Panc1 (cell line): ENCODE results near the gene PLCB1. TPM values are rescaled to one million over a fixed set of nuclear protein-coding genes. Genes with fewer than 3 reads are reported as not detected.

Experiments used
- ATAC-seq: fragments of 200-7000 bp; cut with Tn5 transposase; 2 replicates; pipeline ENCODE4 v1.9.1; 2020; ENCODE audit warnings: mild to moderate bottlenecking, moderate library complexity
- BruUV-seq: library from RNA; stranded (reverse); fragments of 400-500 nt; replicated peaks from 2 replicates; lab custom pipeline; 2021; lab: Mats Ljungman, UMichigan
- CTCF ChIA-PET: fragments of 300-600 bp; sonication (Branson Sonifier 250); formaldehyde crosslinking; loops from one replicate; lab custom pipeline; 2022; ENCODE audit warnings: antibody characterized with exemption; lab: Charles Lee
- POLR2A ChIA-PET: fragments of 300-600 bp; sonication (Branson Sonifier 250); formaldehyde crosslinking; loops from one replicate; lab custom pipeline; 2022; ENCODE audit warnings: antibody characterized with exemption; lab: Charles Lee
- DNase-seq: peaks from one replicate; pipeline ENCODE4 v3.0.0-alpha.2; 2010; ENCODE audit warnings: low read depth, low spot score
- H3K27ac ChIP-seq: 2 replicates; pipeline ENCODE4 v1.5.1; 2011; ENCODE audit warnings: mild to moderate bottlenecking, low read length, inconsistent platforms
- H3K27me3 ChIP-seq: fragments of 200-500 bp; sonication (Bioruptor generic); 2 replicates; pipeline ENCODE4 v1.6.0; 2014; ENCODE audit warnings: low read length, inconsistent platforms; ENCODE audit not compliant: control insufficient read depth, insufficient read depth
- H3K36me3 ChIP-seq: fragments of 200-500 bp; sonication (Bioruptor generic); 2 replicates; pipeline ENCODE4 v1.5.1; 2014; ENCODE audit warnings: inconsistent platforms, mild to moderate bottlenecking, low read length, moderate library complexity; ENCODE audit not compliant: control insufficient read depth, insufficient read depth
- H3K4me1 ChIP-seq: 2 replicates; pipeline ENCODE4 v1.5.1; 2011; ENCODE audit warnings: inconsistent platforms, mild to moderate bottlenecking, low read length, moderate library complexity; ENCODE audit not compliant: control insufficient read depth, insufficient read depth
- H3K4me3 ChIP-seq, 2 experiments: 2 replicates each; pipeline ENCODE4 v1.5.1; 2011 to 2012; ENCODE audit warnings: low read depth in 2 of 2, low read length in 2 of 2, mild to moderate bottlenecking in 2 of 2, inconsistent platforms in 1 of 2, moderate library complexity in 1 of 2
- H3K9me3 ChIP-seq: fragments of 200-500 bp; sonication (Bioruptor generic); 2 replicates; pipeline ENCODE4 v1.5.1; 2014; ENCODE audit warnings: low read depth, mild to moderate bottlenecking, inconsistent platforms, low read length, moderate library complexity; ENCODE audit not compliant: control insufficient read depth, insufficient read depth
- CTCF ChIP-seq: fragments of 450-650 bp; IDR thresholded peaks from 2 replicates; pipeline ENCODE4 v1.5.1; 2017; ENCODE audit warnings: mild to moderate bottlenecking
- POLR2AphosphoS5 ChIP-seq: IDR thresholded peaks from 2 replicates; pipeline ENCODE4 v1.6.1; 2012; ENCODE audit warnings: mild to moderate bottlenecking, low read depth, low read length, moderate library complexity
- SIN3A ChIP-seq: IDR thresholded peaks from 2 replicates; pipeline ENCODE4 v1.6.1; 2012; ENCODE audit warnings: low read depth, mild to moderate bottlenecking, low read length, moderate library complexity, borderline replicate concordance; ENCODE audit not compliant: insufficient read depth
- TCF7L2 ChIP-seq: IDR thresholded peaks from 2 replicates; pipeline ENCODE4 v1.6.1; 2011; ENCODE audit warnings: mild to moderate bottlenecking, low read depth, low read length, inconsistent platforms
- in situ Hi-C: cut with HindIII; loops from 2 replicates; pipeline ENCODE4 v1.10.0; 2016; ENCODE audit warnings: low sequenced_read_pairs, low pct_unique_long_range_greater_than_20kb
- intact Hi-C: fragments of 100-400 bp; cut with micrococcal nuclease; formaldehyde crosslinking; loops from one replicate; pipeline ENCODE4 v1.10.0; 2022; ENCODE audit not compliant: unreplicated experiment
- total RNA-seq: library from RNA; stranded (reverse); gene quantifications from one replicate; pipeline ENCODE4 v1.2.1, GENCODE V29; 2021; ENCODE audit not compliant: unreplicated experiment
- TF ChIP-seq, protein P1 (sequence below), 2 experiments: IDR thresholded peaks; 2 replicates each; pipeline ENCODE4 v1.6.1; 2011 to 2012; ENCODE audit warnings: low read depth in 2 of 2, control low read depth in 1 of 2, low read length in 1 of 2, mild to moderate bottlenecking in 1 of 2, moderate library complexity in 1 of 2; ENCODE audit not compliant: insufficient read depth in 1 of 2

PLCB1 gene
- total RNA-seq, 1 experiment from 2014 or later = 0.59 TPM

DNA sequence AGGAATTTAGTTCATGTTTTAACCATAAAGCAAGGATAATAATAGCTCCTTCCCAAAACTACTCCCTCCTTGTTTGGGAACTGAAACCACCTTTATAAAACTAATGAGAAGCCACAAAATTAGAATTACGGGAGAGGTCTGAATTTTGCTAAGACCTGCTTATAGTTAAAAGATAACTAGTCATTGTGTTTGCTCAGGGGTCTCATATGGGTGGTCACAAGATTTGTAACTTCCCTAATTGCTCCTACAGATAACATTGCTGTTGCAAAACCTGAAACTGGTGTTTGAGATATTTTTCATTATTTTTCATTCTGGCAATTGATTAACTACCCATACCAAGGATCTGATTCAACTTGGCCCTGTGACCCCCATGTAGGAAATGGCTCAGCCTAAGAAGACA, 782.4 kb downstream of the PLCB1 start:
- TF ChIP-seq CTCF = no peak
- TF ChIP-seq, protein P1, sequence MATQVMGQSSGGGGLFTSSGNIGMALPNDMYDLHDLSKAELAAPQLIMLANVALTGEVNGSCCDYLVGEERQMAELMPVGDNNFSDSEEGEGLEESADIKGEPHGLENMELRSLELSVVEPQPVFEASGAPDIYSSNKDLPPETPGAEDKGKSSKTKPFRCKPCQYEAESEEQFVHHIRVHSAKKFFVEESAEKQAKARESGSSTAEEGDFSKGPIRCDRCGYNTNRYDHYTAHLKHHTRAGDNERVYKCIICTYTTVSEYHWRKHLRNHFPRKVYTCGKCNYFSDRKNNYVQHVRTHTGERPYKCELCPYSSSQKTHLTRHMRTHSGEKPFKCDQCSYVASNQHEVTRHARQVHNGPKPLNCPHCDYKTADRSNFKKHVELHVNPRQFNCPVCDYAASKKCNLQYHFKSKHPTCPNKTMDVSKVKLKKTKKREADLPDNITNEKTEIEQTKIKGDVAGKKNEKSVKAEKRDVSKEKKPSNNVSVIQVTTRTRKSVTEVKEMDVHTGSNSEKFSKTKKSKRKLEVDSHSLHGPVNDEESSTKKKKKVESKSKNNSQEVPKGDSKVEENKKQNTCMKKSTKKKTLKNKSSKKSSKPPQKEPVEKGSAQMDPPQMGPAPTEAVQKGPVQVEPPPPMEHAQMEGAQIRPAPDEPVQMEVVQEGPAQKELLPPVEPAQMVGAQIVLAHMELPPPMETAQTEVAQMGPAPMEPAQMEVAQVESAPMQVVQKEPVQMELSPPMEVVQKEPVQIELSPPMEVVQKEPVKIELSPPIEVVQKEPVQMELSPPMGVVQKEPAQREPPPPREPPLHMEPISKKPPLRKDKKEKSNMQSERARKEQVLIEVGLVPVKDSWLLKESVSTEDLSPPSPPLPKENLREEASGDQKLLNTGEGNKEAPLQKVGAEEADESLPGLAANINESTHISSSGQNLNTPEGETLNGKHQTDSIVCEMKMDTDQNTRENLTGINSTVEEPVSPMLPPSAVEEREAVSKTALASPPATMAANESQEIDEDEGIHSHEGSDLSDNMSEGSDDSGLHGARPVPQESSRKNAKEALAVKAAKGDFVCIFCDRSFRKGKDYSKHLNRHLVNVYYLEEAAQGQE (IDR thresholded peaks at IDR 0.05; ENCODE audit: insufficient read depth in 1 of 2, low read depth in 2 of 2, low read length in 1 of 2) = no peak
- TF ChIP-seq TCF7L2 = no peak
- TF ChIP-seq POLR2AphosphoS5 = no peak
- no peak for TF ChIP-seq SIN3A
- intact Hi-C loops (no loop called here), in situ Hi-C loops (no loop called here)
- H3K27me3 ChIP-seq = no peaks in the 10 kb centered on the region
- BruUV-seq = no TSS peak
- ATAC-seq (no peak), DNase-seq (no peak)
- H3K4me3 ChIP-seq = no peak overlapping the region
- POLR2A ChIA-PET = no interaction called here
- no peaks in the 10 kb centered on the region for H3K4me1 ChIP-seq
- H3K27ac ChIP-seq = no peak overlapping the region
- no peaks in the 10 kb centered on the region for H3K36me3 ChIP-seq
- H3K9me3 ChIP-seq = peaks cover 4% of the 10 kb centered on the region; the same call in 1 of the 2 replicates
- CTCF ChIA-PET = no interaction called here

- CTCF ChIA-PET = no interaction called here
Observed at GRCh38 chr20:8917084-8917483, 785.0 kb downstream of the PLCB1 start.

GRCh38 chr20:8918145-8918544, 786.1 kb downstream of the PLCB1 start:
- DNase-seq = no peak
- Histone ChIP-seq H3K4me1 (no peaks in the 10 kb centered on the region), H3K27ac (no peak overlapping the region), H3K36me3 (no peaks in the 10 kb centered on the region), H3K4me3 (no peak overlapping the region), H3K9me3 (no peaks in the 10 kb centered on the region), H3K27me3 (no peaks in the 10 kb centered on the region)
- ATAC-seq = no peak
- BruUV-seq = no TSS peak
- in situ Hi-C loops (no loop called here), intact Hi-C loops (no loop called here)
- TF ChIP-seq TCF7L2 (no peak), CTCF (no peak)
- POLR2A ChIA-PET = no interaction called here
- CTCF ChIA-PET = no interaction called here

More at GRCh38 chr20:8917084-8917483, 785.0 kb downstream of the PLCB1 start:
- no peaks in the 10 kb centered on the region for H3K36me3 ChIP-seq
- no peak for DNase-seq
- BruUV-seq = no TSS peak
- POLR2A ChIA-PET = no interaction called here
- no peaks in the 10 kb centered on the region for H3K9me3 ChIP-seq
- ATAC-seq = no peak
- in situ Hi-C loops (no loop called here), intact Hi-C loops (no loop called here)
- no peaks in the 10 kb centered on the region for H3K4me1 ChIP-seq
- H3K27me3 ChIP-seq = no peaks in the 10 kb centered on the region
- TF ChIP-seq POLR2AphosphoS5 = no peak
- H3K27ac ChIP-seq = no peak overlapping the region
- no peak overlapping the region for H3K4me3 ChIP-seq
